HTERT RPE-1 (cell line): ENCODE results near the gene PDS5B.
"Not testable (repeated sequence)": the region's sequence is repeated elsewhere in the genome, so short reads cannot be mapped to it uniquely, and the experiment has no call there.

Experiments used
- in situ Hi-C: fragments of 300-500 bp; cut with MboI; formaldehyde crosslinking; loops from 4 replicates; pipeline ENCODE4 v1.14.3; 2020; ENCODE audit warnings: low sequenced_read_pairs

Gene PDS5B

GRCh38 chr13:32645854-32646253 lies 59.6 kb downstream of the PDS5B start:
- in situ Hi-C loops: no loop called here

- in situ Hi-C loops: no loop called here
These were observed 61.7 kb downstream of the PDS5B start for GRCh38 chr13:32647926-32648325.

GRCh38 chr13:32650705-32651311 lies 64.6 kb downstream of the PDS5B start:
- in situ Hi-C loops: no loop called here

GRCh38 chr13:32657309-32657708 lies 71.1 kb downstream of the PDS5B start:
- in situ Hi-C loops: no loop called here

- in situ Hi-C loops: no loop called here
These were observed 73.5 kb downstream of the PDS5B start for GRCh38 chr13:32659736-32660135.

- in situ Hi-C loops: no loop called here
These were observed 74.0 kb downstream of the PDS5B start for GRCh38 chr13:32660227-32660626.

- in situ Hi-C loops: no loop called here
These were observed 75.4 kb downstream of the PDS5B start for GRCh38 chr13:32661685-32662084.

- in situ Hi-C loops: no loop called here
These were observed 77.4 kb downstream of the PDS5B start for GRCh38 chr13:32663660-32664059.

GRCh38 chr13:32666990-32667571 lies 80.8 kb downstream of the PDS5B start:
- in situ Hi-C loops: no loop called here

GRCh38 chr13:32669030-32669646 lies 82.9 kb downstream of the PDS5B start:
- in situ Hi-C loops: no loop called here

GRCh38 chr13:32674503-32674902 lies 88.3 kb downstream of the PDS5B start:
- in situ Hi-C loops: no loop called here

GRCh38 chr13:32676242-32676641 lies 90.0 kb downstream of the PDS5B start:
- in situ Hi-C loops: no loop called here

- in situ Hi-C loops: no loop called here
These were observed 95.9 kb downstream of the PDS5B start for GRCh38 chr13:32682130-32682529.

GRCh38 chr13:32682740-32683139 lies 96.5 kb downstream of the PDS5B start:
- in situ Hi-C loops: no loop called here

- in situ Hi-C loops: no loop called here
These were observed 101.0 kb downstream of the PDS5B start for GRCh38 chr13:32687275-32687674.

- in situ Hi-C loops: no loop called here
These were observed 109.5 kb downstream of the PDS5B start for GRCh38 chr13:32695602-32696250.

GRCh38 chr13:32707471-32707870 lies 121.2 kb downstream of the PDS5B start:
- in situ Hi-C loops: no loop called here

GRCh38 chr13:32713397-32713796 lies 127.1 kb downstream of the PDS5B start:
- in situ Hi-C loops: no loop called here

GRCh38 chr13:32716201-32716600 lies 129.9 kb downstream of the PDS5B start:
- in situ Hi-C loops: not testable (repeated sequence)

- in situ Hi-C loops: no loop called here
These were observed 133.8 kb downstream of the PDS5B start for GRCh38 chr13:32720026-32720425.

GRCh38 chr13:32721131-32722034 lies 135.1 kb downstream of the PDS5B start:
- in situ Hi-C loops: not testable (repeated sequence)
